ENCODE measurements around the gene COMT. TPM values are rescaled to one million over a fixed set of nuclear protein-coding genes. Genes with fewer than 3 reads are reported as not detected.

Gene COMT
- total and polyA plus RNA-seq, 11 donors, result 69.7 to 249 (median 119) TPM

- H3K36me3 ChIP-seq, result peaks cover 0 to 80% (median 70%) of the 10 kb centered on the region in 9 donors
These were observed 28.1 kb upstream of the COMT start for GRCh38 chr22:19913337-19913936.

GRCh38 chr22:19914201-19914943, 27.2 kb upstream of the COMT start:
- Histone ChIP-seq H3K36me3 (peaks cover 0 to 79% (median 74%) of the 10 kb centered on the region in 9 donors), H3K4me1 (no peaks in the 10 kb centered on the region), H3K9me3 (peaks cover 0 to 6% (median 0%) of the 10 kb centered on the region in 12 donors), H3K4me3 (no peak overlapping the region), H3K27me3 (no peaks in the 10 kb centered on the region), H3K27ac (no peak overlapping the region)
- intact Hi-C loops (cut with DNase I), result loop anchor here in 1 of 10 donors (10.0 kb wide), 1 partner anchor 60 kb away; the partner anchor contains the start of genes GNB1L and RTL10
- no peak for DNase-seq
- no peak for TF ChIP-seq CTCF (IDR thresholded peaks at IDR 0.05)
- no peak for TF ChIP-seq POLR2A (IDR thresholded peaks at IDR 0.05)
- WGBS, 4 donors, result 94 to 96% (median 96%) methylated on average over 9 of the region's 9 CpGs
- no peak for ATAC-seq

More at GRCh38 chr22:19913337-19913936, 28.1 kb upstream of the COMT start:
- H3K27me3 ChIP-seq, result no peaks in the 10 kb centered on the region
- no peak overlapping the region for H3K4me3 ChIP-seq
- intact Hi-C loops (cut with DNase I), result loop anchor here in 1 of 10 donors (10.0 kb wide), 1 partner anchor 59 kb away; the partner anchor contains the start of genes GNB1L and RTL10
- TF ChIP-seq CTCF (IDR thresholded peaks at IDR 0.05), result no peak
- H3K9me3 ChIP-seq, result peaks cover 0 to 6% (median 0%) of the 10 kb centered on the region in 12 donors
- ATAC-seq (no peak), DNase-seq (no peak)
- H3K4me1 ChIP-seq, result no peaks in the 10 kb centered on the region
- WGBS, 4 donors, result 87 to 94% (median 93%) methylated on average over 6 of the region's 6 CpGs
- H3K27ac ChIP-seq, result no peak overlapping the region

GRCh38 chr22:19915287-19915954, 26.2 kb upstream of the COMT start:
- Histone ChIP-seq H3K27me3 (no peaks in the 10 kb centered on the region), H3K9me3 (peaks cover 0 to 6% (median 0%) of the 10 kb centered on the region in 12 donors), H3K36me3 (peaks cover 0 to 75% (median 72%) of the 10 kb centered on the region in 9 donors), H3K27ac (no peak overlapping the region), H3K4me1 (no peaks in the 10 kb centered on the region), H3K4me3 (no peak overlapping the region)
- no peak for TF ChIP-seq CTCF (IDR thresholded peaks at IDR 0.05)
- TF ChIP-seq POLR2A (IDR thresholded peaks at IDR 0.05), result no peak
- WGBS, 4 donors, result 84 to 91% (median 89%) methylated on average over 13 of the region's 13 CpGs
- DNase-seq (no peak), ATAC-seq (no peak)
- intact Hi-C loops (cut with DNase I), result loop anchor here in 1 of 10 donors (10.0 kb wide), 1 partner anchor 61 kb away; the partner anchor contains the start of genes GNB1L and RTL10

GRCh38 chr22:19916006-19916405, 25.6 kb upstream of the COMT start:
- Histone ChIP-seq H3K27me3 (no peaks in the 10 kb centered on the region), H3K9me3 (peaks cover 0 to 6% (median 0%) of the 10 kb centered on the region in 12 donors), H3K4me1 (no peaks in the 10 kb centered on the region), H3K27ac (no peak overlapping the region), H3K4me3 (no peak overlapping the region), H3K36me3 (peaks cover 0 to 75% (median 69%) of the 10 kb centered on the region in 9 donors)
- intact Hi-C loops (cut with DNase I), result loop anchor here in 1 of 10 donors (10.0 kb wide), 1 partner anchor 61 kb away; the partner anchor contains the start of genes GNB1L and RTL10
- no peak for TF ChIP-seq CTCF (IDR thresholded peaks at IDR 0.05)
- no peak for TF ChIP-seq POLR2A (IDR thresholded peaks at IDR 0.05)
- DNase-seq (no peak), ATAC-seq (no peak)
- WGBS, 4 donors, result 91 to 97% (median 94%) methylated on average over 9 of the region's 9 CpGs
